ENCODE data around the gene UPP1. TPM values are rescaled to one million over a fixed set of nuclear protein-coding genes. Genes with fewer than 3 reads are reported as not detected.

UPP1 gene
- total and polyA plus RNA-seq, 10 of the 15 experiments (the other 5 are each of a cell fraction or from before 2014, with no cell fraction given) = 0.93 to 7.9 (median 3.8) TPM

DNA sequence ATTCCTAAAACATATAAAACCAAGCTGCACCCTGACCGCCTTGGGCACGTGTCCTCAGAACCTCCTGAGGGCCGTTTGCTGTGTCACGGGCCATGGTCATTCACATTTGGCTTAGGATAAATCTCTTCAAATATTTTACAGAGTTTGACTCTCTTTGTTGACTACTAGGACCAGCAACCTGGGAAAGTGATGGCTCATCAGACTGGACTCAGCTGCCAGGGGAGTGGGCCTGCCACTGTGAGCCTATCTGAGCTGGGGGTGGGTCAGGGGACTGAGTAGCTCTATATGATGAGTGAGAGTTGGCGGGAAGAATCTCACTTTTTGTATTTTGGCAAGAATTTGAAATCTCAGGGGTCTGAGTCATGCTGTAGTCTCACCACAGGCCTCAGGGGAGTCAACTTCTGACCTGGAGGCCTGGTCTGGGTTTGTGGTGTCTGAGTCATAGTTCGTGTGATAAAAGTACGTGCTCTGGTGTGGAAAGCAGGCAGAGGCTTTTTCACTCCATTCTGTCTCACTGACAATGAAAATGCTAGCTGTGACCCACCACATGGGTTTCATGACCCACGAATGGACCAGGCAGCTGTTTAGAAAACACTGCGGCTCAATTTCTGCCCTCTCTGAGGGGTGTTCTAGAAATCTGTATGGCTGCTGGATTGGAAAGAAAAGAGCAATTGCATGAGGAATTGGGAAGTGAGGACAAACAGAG, 4.2 kb upstream of the UPP1 start (continued):
- TF ChIP-seq, protein P1, sequence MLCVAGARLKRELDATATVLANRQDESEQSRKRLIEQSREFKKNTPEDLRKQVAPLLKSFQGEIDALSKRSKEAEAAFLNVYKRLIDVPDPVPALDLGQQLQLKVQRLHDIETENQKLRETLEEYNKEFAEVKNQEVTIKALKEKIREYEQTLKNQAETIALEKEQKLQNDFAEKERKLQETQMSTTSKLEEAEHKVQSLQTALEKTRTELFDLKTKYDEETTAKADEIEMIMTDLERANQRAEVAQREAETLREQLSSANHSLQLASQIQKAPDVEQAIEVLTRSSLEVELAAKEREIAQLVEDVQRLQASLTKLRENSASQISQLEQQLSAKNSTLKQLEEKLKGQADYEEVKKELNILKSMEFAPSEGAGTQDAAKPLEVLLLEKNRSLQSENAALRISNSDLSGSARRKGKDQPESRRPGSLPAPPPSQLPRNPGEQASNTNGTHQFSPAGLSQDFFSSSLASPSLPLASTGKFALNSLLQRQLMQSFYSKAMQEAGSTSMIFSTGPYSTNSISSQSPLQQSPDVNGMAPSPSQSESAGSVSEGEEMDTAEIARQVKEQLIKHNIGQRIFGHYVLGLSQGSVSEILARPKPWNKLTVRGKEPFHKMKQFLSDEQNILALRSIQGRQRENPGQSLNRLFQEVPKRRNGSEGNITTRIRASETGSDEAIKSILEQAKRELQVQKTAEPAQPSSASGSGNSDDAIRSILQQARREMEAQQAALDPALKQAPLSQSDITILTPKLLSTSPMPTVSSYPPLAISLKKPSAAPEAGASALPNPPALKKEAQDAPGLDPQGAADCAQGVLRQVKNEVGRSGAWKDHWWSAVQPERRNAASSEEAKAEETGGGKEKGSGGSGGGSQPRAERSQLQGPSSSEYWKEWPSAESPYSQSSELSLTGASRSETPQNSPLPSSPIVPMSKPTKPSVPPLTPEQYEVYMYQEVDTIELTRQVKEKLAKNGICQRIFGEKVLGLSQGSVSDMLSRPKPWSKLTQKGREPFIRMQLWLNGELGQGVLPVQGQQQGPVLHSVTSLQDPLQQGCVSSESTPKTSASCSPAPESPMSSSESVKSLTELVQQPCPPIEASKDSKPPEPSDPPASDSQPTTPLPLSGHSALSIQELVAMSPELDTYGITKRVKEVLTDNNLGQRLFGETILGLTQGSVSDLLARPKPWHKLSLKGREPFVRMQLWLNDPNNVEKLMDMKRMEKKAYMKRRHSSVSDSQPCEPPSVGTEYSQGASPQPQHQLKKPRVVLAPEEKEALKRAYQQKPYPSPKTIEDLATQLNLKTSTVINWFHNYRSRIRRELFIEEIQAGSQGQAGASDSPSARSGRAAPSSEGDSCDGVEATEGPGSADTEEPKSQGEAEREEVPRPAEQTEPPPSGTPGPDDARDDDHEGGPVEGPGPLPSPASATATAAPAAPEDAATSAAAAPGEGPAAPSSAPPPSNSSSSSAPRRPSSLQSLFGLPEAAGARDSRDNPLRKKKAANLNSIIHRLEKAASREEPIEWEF (IDR thresholded peaks at IDR 0.05; ENCODE audit: insufficient replicate concordance, low read depth, low read length) = no peak
- TF ChIP-seq RUNX3 (IDR thresholded peaks at IDR 0.05; ENCODE audit: low read length) (peak; percentile 99), HCFC1 (IDR thresholded peaks at IDR 0.05; ENCODE audit: low read length) (no peak), YY1 (IDR thresholded peaks at IDR 0.05; ENCODE audit: low read depth, low read length) (0 out of 2 replicates have a peak, but pooled peaks have one; percentile 14), SMC3 (IDR thresholded peaks at IDR 0.05; ENCODE audit: borderline replicate concordance, low read length) (no peak; the same call in 1 of the 2 replicates), TCF3 (IDR thresholded peaks at IDR 0.05; ENCODE audit: borderline replicate concordance, insufficient read depth, low read depth, low read length) (peak; percentile 83; the same call in 1 of the 2 replicates), HDAC6 (IDR thresholded peaks at IDR 0.05; ENCODE audit: unreplicated experiment) (no peak), SMAD1 (IDR thresholded peaks at IDR 0.05; ENCODE audit: low read depth, partially characterized antibody) (peak; percentile 77), CBFB (IDR thresholded peaks at IDR 0.05; ENCODE audit: low read depth) (peak; percentile 97), ZNF217 (IDR thresholded peaks at IDR 0.05) (peak; percentile 85), FOXK2 (IDR thresholded peaks at IDR 0.05) (peak; percentile 46; the same call in 1 of the 2 replicates), ASH2L (IDR thresholded peaks at IDR 0.05; ENCODE audit: borderline replicate concordance, low read depth) (no peak), TAF1 (IDR thresholded peaks at IDR 0.05; ENCODE audit: borderline replicate concordance, low read depth, low read length) (no peak)
- TF ChIP-seq, protein P2, sequence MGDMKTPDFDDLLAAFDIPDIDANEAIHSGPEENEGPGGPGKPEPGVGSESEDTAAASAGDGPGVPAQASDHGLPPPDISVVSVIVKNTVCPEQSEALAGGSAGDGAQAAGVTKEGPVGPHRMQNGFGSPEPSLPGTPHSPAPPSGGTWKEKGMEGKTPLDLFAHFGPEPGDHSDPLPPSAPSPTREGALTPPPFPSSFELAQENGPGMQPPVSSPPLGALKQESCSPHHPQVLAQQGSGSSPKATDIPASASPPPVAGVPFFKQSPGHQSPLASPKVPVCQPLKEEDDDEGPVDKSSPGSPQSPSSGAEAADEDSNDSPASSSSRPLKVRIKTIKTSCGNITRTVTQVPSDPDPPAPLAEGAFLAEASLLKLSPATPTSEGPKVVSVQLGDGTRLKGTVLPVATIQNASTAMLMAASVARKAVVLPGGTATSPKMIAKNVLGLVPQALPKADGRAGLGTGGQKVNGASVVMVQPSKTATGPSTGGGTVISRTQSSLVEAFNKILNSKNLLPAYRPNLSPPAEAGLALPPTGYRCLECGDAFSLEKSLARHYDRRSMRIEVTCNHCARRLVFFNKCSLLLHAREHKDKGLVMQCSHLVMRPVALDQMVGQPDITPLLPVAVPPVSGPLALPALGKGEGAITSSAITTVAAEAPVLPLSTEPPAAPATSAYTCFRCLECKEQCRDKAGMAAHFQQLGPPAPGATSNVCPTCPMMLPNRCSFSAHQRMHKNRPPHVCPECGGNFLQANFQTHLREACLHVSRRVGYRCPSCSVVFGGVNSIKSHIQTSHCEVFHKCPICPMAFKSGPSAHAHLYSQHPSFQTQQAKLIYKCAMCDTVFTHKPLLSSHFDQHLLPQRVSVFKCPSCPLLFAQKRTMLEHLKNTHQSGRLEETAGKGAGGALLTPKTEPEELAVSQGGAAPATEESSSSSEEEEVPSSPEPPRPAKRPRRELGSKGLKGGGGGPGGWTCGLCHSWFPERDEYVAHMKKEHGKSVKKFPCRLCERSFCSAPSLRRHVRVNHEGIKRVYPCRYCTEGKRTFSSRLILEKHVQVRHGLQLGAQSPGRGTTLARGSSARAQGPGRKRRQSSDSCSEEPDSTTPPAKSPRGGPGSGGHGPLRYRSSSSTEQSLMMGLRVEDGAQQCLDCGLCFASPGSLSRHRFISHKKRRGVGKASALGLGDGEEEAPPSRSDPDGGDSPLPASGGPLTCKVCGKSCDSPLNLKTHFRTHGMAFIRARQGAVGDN (IDR thresholded peaks at IDR 0.05) = peak; percentile 74; the same call in 1 of the 2 replicates
- TF ChIP-seq, protein P3, sequence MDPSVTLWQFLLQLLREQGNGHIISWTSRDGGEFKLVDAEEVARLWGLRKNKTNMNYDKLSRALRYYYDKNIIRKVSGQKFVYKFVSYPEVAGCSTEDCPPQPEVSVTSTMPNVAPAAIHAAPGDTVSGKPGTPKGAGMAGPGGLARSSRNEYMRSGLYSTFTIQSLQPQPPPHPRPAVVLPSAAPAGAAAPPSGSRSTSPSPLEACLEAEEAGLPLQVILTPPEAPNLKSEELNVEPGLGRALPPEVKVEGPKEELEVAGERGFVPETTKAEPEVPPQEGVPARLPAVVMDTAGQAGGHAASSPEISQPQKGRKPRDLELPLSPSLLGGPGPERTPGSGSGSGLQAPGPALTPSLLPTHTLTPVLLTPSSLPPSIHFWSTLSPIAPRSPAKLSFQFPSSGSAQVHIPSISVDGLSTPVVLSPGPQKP (IDR thresholded peaks at IDR 0.05; ENCODE audit: low read depth, low read length) = 0 out of 2 replicates have a peak, but pooled peaks have one; percentile 32
